HG03520 (cell line): ENCODE results near the gene FBXW4.
"Not testable (repeated sequence)": the region's sequence is repeated elsewhere in the genome, so short reads cannot be mapped to it uniquely, and the experiment has no call there.

Source experiments
- ATAC-seq: cut with Tn5 transposase; IDR thresholded peaks from one replicate; pipeline ENCODE4 v1.9.1; 2021; ENCODE audit warnings: mild to moderate bottlenecking, moderate library complexity; ENCODE audit not compliant: unreplicated experiment

Gene FBXW4

GRCh38 chr10:101618871-101619270, 76.1 kb downstream of the FBXW4 start:
- ATAC-seq: no peak

DNA sequence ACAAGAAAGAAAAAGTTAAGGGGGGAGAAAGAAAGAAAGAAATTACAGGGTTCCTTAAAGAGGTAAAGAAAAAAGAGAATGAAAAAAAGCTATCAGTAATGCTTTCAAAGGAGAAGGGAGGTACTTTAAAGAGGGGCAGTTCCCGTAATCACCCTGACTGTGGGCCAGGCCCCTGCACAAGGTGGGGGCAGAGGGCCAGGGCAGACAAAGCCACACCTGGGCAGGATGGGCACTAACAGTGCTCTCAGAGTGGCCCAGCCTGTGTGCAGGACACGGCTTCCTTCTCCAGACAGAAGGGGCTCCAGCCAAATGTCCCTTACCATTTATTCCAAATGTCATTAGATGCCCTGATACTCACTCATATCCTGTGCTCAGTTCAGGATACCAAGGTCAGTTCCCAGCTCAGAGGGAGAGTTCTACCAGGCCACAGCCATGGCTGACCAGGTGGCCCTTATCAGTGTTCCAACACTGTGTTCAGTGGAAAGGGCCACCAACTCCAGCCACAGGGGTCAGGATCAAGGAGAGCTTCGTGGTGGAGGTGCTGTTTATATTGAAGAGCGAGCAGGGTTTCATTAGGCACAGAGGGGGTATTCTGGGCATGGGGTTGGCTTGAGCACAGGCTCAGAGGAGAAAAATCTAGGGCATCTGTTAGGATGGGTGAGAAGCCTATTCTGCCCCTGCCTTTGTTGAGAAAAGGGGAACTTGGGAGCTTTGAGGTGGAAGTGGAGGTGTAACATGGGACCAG, 77.0 kb downstream of the FBXW4 start:
- ATAC-seq: no peak

DNA sequence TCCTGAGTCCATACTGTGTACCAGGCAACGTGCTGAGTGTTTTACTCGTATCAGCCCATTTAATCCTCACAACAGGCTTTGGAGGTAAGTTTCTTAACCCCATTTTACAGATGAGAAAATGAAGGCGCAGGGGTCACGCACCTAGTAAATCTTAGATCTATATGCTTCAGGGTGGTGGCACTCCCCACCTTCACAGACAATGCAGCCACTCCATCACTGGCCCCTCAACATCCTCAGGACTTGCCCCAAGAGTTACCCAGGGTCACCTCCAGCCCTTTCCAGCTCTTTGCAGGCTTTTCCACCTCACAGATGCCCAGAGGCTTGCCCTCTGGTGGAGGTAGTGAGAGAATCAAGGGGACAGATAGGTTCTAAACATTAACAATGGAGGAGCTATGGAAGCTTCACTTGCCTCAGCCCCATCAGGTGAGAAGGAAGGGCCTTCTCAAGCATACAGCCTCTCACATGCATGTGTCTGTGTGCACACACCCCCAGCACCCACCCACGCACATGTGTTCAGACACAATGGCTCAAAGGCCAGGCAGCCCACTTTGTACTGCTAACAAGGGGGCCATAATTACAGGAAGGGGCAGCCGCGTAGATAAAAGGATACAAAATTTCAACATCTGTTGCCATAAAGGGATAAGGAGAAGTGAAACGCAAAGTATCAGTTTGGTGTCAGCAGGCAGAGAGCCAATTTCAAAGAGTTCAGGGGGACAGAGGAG, 77.7 kb downstream of the FBXW4 start:
- ATAC-seq: no peak

- ATAC-seq: no peak
Measured at GRCh38 chr10:101616415-101617101, 78.4 kb downstream of the FBXW4 start.

DNA sequence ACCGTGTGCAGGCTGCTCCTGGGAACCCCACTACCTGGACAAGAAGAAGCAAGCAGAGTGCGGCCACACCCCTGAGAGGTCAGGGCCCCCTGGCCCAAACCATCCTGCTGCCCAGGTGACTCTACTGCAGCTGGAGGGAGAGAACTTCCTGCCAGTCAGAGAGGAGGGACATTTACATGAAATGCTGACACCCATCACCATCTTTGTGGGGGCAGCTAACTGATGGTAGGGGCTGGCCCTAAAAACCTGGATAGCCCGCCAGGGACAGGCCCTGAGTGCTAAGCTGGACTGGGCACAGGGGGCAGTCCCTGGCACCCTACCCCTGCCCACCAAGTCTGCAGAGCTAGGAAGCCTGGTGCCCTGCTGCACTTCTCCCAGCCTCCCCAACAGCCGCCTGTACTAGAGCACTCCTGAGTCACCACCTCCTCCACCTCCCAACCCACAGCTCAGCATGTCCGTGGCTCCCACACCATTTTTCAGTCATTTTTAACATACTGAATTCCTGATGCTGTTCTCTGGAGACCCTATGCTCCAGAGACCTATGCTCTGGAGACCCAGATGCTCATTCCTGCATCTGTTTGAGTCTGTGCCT, 79.3 kb downstream of the FBXW4 start:
- ATAC-seq: no peak

GRCh38 chr10:101614663-101615524, 80.1 kb downstream of the FBXW4 start:
- ATAC-seq: no peak

GRCh38 chr10:101613646-101614045, 81.3 kb downstream of the FBXW4 start:
- no peak for ATAC-seq

DNA sequence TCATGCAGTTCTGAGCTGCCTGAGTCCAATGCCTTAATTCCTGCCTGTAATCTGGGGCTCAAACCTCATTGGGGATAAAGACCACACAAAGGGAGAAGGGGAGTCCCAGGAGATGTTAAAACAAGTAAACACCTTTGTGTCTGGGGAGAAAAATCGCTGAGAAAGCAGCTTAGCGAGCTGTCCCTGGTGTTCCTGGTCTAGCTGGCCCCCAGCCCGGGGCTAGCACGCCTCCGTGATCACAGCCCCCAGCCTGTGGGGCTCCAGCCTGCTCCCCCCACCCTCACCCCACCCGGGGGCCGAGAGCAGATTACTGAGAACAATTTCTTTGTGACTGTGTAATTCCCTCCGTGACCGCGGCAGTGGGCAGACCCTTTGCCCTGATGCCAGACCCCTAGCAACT, 82.1 kb downstream of the FBXW4 start:
- ATAC-seq: no peak

DNA sequence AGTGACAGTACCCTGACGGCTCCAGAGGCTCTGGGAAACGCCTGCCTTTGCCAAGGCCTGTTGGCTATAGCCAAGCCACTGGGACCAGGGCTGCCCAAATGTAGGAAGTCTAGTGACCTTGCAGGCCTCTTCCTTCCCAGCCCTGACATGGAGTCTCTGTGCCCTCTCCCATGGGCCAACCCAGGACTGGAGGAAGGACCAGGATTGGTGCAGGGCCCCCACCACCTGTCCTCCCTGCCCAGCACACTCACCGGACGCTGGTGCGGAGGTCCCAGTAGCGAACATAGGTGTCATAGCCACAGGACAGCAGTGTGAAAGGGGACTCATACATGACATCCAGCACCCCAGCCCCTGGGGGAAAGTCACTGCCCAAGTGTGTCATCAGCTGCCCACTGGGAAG, 82.9 kb downstream of the FBXW4 start:
- ATAC-seq: no peak

- no peak for ATAC-seq
Measured at GRCh38 chr10:101611096-101611905, 83.7 kb downstream of the FBXW4 start.

DNA sequence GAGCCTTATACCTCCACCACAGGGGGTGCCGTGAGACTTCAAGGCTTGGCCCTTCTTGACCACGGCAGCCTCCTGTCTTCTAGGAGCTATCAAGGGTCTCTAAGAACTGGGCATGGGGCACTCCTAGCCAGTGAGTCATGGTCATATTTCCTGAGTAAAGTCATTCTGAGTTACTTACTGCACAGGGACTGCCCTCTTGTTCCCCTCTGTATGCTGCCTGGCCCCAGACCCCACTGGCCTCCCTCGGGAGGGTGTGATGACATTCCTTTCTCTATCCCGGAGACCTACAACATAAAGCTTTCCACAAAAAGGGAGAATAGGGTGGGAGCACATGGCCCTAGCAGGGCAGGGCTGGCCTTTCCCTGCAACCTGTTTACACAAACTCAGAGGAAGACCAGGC, 85.5 kb downstream of the FBXW4 start:
- no peak for ATAC-seq

- ATAC-seq: no peak
Measured at GRCh38 chr10:101607124-101607523, 87.8 kb downstream of the FBXW4 start.

DNA sequence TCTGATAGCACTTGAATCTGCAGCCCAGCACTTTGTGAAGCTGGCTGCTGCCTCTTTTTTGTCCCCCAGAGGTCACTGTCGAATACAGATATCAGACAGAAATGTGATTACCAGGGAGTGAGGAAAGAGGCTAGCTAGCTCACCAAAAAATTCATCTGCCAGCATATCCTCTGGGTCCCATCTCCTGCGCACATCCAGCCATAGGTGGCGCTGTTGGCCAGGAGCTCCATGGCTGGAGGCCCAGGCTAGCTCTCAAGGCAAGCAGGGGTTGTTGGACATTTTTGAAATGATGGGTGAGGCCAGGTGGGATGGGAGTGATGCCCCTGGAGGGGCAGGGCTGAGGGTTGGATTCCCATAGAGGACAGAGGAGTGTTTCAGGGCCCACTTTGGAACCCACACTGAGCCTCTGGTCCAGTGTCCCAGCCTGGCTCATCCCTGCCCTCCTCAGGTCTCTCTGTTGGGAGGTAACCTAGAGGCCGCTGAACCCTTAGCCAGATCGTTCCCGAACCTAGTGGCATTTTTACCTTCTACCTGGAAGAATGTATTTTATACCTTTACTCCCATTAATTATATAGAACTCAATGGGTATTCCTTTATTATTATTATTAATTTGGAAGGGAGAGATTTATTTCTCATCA, 92.1 kb downstream of the FBXW4 start:
- ATAC-seq: no peak

DNA sequence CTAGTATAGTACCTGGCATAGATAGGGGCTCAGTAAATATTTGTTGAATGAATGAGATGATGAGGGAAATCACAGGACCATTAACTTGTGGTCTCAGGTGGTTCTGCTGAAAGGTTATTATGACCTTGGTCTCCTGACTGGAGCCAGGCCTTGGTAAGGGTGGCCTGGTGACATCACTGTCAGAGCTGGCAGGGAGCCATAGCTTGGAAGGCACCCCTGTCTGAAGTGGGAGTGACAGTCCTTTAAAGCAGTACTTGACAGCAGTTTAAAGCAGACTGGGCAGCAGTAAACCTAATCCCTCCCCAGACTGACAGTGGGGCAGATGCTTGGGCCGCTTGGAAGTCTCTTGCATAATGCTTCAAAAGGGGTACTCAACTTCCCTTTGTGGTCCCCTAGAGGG, 93.4 kb downstream of the FBXW4 start:
- no peak for ATAC-seq

- ATAC-seq: no peak
Measured at GRCh38 chr10:101597091-101597900, 97.7 kb downstream of the FBXW4 start.

- ATAC-seq: no peak
Measured at GRCh38 chr10:101595591-101596433, 99.2 kb downstream of the FBXW4 start.

DNA sequence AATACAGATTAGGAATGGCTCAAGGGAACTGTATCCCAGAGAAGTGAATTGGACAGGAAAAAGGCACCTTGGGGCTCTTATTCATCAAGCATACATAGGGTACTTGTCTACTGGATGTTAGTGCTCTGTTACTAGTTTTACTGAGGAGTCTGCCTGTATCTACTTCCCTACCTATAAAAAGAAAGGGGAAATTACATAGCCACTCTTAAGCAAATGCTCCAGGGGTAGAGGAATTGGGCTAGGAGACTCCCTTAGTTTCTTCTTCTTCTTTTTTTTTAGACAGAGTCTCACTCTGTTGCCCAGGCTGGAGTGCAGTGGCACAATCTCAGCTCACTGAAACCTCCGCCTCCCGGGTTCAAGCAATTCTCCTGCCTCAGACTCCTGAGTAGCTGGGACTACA, 101.6 kb downstream of the FBXW4 start:
- ATAC-seq: not testable (repeated sequence)

DNA sequence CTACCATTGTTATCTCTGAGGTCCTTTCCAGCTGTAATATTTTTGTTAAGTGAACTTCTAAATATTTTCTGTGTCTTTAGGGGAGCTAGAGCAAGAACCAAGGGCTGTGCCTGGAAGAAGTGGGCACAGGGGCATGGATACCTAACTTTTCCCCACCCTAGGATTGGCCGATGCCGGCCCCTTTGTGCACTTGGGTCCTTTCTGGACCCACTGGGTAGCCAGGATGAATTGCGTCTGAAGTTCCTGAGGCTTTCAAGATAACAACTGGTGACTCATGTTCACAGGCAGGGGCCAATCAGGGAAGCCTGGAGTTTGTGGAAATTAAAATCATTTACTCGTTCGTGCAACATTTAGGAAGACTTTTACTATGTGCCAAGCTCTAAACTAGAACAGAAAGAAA, 106.1 kb downstream of the FBXW4 start:
- no peak for ATAC-seq
